Sigmoid colon (tissue), 7 donors: ENCODE results near the gene IL2RA. TPM values are rescaled to one million over a fixed set of nuclear protein-coding genes. Genes with fewer than 3 reads are reported as not detected.

ENCODE experiments used
- DNase-seq: peaks from one replicate; pipeline ENCODE4 v3.0.0-alpha.2; 2019
- H3K27ac ChIP-seq, 4 donors: fragments of 200-600 bp; sonication (generic); one replicate each; pipeline ENCODE4 v1.5.1; 2016 to 2019; ENCODE audit warnings: mild to moderate bottlenecking in 1 of 4
- H3K27me3 ChIP-seq, 3 donors: fragments of 200-600 bp; sonication (generic); one replicate each; pipeline ENCODE4 v1.5.1; 2019; ENCODE audit warnings: mild to moderate bottlenecking in 1 of 3
- H3K36me3 ChIP-seq, 4 donors: fragments of 200-600 bp; sonication (generic); one replicate each; pipeline ENCODE4 v1.5.1; 2016 to 2019
- H3K4me1 ChIP-seq, 4 donors: fragments of 200-600 bp; sonication (generic); one replicate each; pipeline ENCODE4 v1.5.1; 2017 to 2019
- H3K4me3 ChIP-seq, 4 donors: fragments of 200-600 bp; sonication (generic); one replicate each; pipeline ENCODE4 v1.5.1; 2017 to 2019; ENCODE audit warnings: mild to moderate bottlenecking in 2 of 4, moderate library complexity in 1 of 4
- H3K9me3 ChIP-seq, 4 donors: fragments of 200-600 bp in 3 of 4; sonication (generic) in 3 of 4; one replicate each; pipeline versions ENCODE4 v1.5.1 to v1.6.1; 2013 to 2019
- CTCF ChIP-seq, 4 experiments: fragments of 450-650 bp in 3 of 4; fragments of 200-600 bp in 1 of 4; IDR thresholded peaks; one replicate each; pipeline ENCODE4 v1.5.1; 2016 to 2019; ENCODE audit warnings: antibody characterized with exemption in 4 of 4, mild to moderate bottlenecking in 3 of 4, moderate library complexity in 2 of 4
- EP300 ChIP-seq, 4 donors: sonication (generic); formaldehyde crosslinking; IDR thresholded peaks; one replicate each; pipeline ENCODE4 v1.6.1; 2017; ENCODE audit warnings: antibody characterized with exemption in 4 of 4
- POLR2A ChIP-seq, 2 donors: fragments of 450-650 bp; IDR thresholded peaks; one replicate each; pipeline ENCODE4 v1.6.1; 2016; ENCODE audit warnings: antibody characterized with exemption in 2 of 2, mild to moderate bottlenecking in 2 of 2, moderate library complexity in 2 of 2
- POLR2AphosphoS5 ChIP-seq, 4 donors: sonication (generic); formaldehyde crosslinking; IDR thresholded peaks; one replicate each; pipeline ENCODE4 v1.6.1; 2017; ENCODE audit warnings: antibody characterized with exemption in 4 of 4
- WGBS, 2 donors: extraction: QIAGEN DNeasy Blood & Tissue Kit; methylation state at CpG; one replicate each; pipeline ENCODE4 v1.1.7; 2013; 5-methylcytosine and 5-hydroxymethylcytosine counted together
- intact Hi-C: fragments of 100-400 bp; cut with DNase I; formaldehyde crosslinking; loops from one replicate; pipeline ENCODE4 v1.15.1; 2023
- polyA plus RNA-seq, 3 donors: library from polyadenylated mRNA; stranded (reverse); fragments of 200-250 nt; gene quantifications; one replicate each; pipeline ENCODE4 v1.2.3, GENCODE V29; 2013
- total RNA-seq, 4 donors: library from RNA; depleted of rRNA; stranded (reverse); fragments of >200 nt; gene quantifications; one replicate each; pipeline ENCODE4 v1.1.0, GENCODE V29; 2016
- donor health status: healthy with polysubstance abuse.
- donor health status: Bipolar disorder and iron deficiency.
- donor health status: healthy.

Gene IL2RA
- total RNA-seq = 1 to 10 TPM in 2 of 4 donors, under 1 TPM in 1, not detected in 1; 0.99 to 9.0 (median 2.5) TPM
- 10 to 100 TPM in 1 of 3 donors, 1 to 10 TPM in 1, under 1 TPM in 1; 0.60 to 14.0 (median 6.9) TPM for polyA plus RNA-seq

- no peaks in the 10 kb centered on the region for H3K4me1 ChIP-seq
- peak; percentile 60 for DNase-seq
- intact Hi-C loops = no loop called here
- WGBS, 2 donors = 64 to 82% methylated on average over 18 of the region's 18 CpGs
- H3K36me3 ChIP-seq = no peaks in the 10 kb centered on the region
- no peaks in the 10 kb centered on the region for H3K9me3 ChIP-seq
- TF ChIP-seq CTCF (IDR thresholded peaks at IDR 0.05) = no peak
- no peak for TF ChIP-seq EP300 (IDR thresholded peaks at IDR 0.05)
- no peak for TF ChIP-seq POLR2A (IDR thresholded peaks at IDR 0.05)
- TF ChIP-seq POLR2AphosphoS5 (IDR thresholded peaks at IDR 0.05) = no peak
- H3K27ac ChIP-seq = no peak within 1 kb of the TSS
- no peaks in the 10 kb centered on the region for H3K27me3 ChIP-seq
- H3K4me3 ChIP-seq = peak within 1 kb of the TSS in 1 of 4 donors; percentile 1
Measured at GRCh38 chr10:6062101-6062771, at the start of gene IL2RA. Gene IL2RA (minus strand): TSS chr10:6062367. CDS start chr10:6062151, 216 bp downstream.

- Histone ChIP-seq H3K4me3 (no peak overlapping the region), H3K9me3 (no peaks in the 10 kb centered on the region), H3K36me3 (peaks cover 29 to 94% (median 57%) of the 10 kb centered on the region in 4 donors), H3K4me1 (peaks cover 0 to 7% (median 2%) of the 10 kb centered on the region in 4 donors), H3K27ac (no peak overlapping the region), H3K27me3 (no peaks in the 10 kb centered on the region)
- no peak for DNase-seq
- intact Hi-C loops = no loop called here
- TF ChIP-seq CTCF (IDR thresholded peaks at IDR 0.05) = no peak
- 77 to 86% methylated on average over 5 of the region's 5 CpGs for WGBS, 2 donors
Measured at GRCh38 chr10:6110136-6110535, 48.0 kb upstream of the IL2RA start.

- Histone ChIP-seq H3K36me3 (peaks cover 25 to 94% (median 55%) of the 10 kb centered on the region in 4 donors), H3K9me3 (no peaks in the 10 kb centered on the region), H3K27me3 (no peaks in the 10 kb centered on the region), H3K4me3 (no peak overlapping the region), H3K4me1 (peaks cover 0 to 3% (median 0%) of the 10 kb centered on the region in 4 donors), H3K27ac (no peak overlapping the region)
- WGBS, 2 donors = 80 to 83% methylated on average over 7 of the region's 7 CpGs
- no peak for DNase-seq
- intact Hi-C loops = loop anchor here (1.0 to 2.0 kb wide), 3 partner anchors 35 to 292 kb away; partner anchors contain the start of gene PFKFB3
- TF ChIP-seq POLR2AphosphoS5 (IDR thresholded peaks at IDR 0.05) (no peak), POLR2A (IDR thresholded peaks at IDR 0.05) (no peak), CTCF (IDR thresholded peaks at IDR 0.05) (no peak), EP300 (IDR thresholded peaks at IDR 0.05) (no peak)
Measured at GRCh38 chr10:6109444-6109775, 47.2 kb upstream of the IL2RA start.

GRCh38 chr10:6108631-6109443 is 46.7 kb upstream of the IL2RA start:
- Histone ChIP-seq H3K9me3 (no peaks in the 10 kb centered on the region), H3K36me3 (peaks cover 23 to 94% (median 53%) of the 10 kb centered on the region in 4 donors), H3K4me3 (no peak overlapping the region), H3K27me3 (no peaks in the 10 kb centered on the region), H3K4me1 (peaks cover 0 to 3% (median 0%) of the 10 kb centered on the region in 4 donors), H3K27ac (no peak overlapping the region)
- 30 to 38% methylated on average over 12 of the region's 12 CpGs for WGBS, 2 donors
- TF ChIP-seq CTCF (IDR thresholded peaks at IDR 0.05) (peak; percentile 62 to 71 (median 67)), POLR2AphosphoS5 (IDR thresholded peaks at IDR 0.05) (no peak), POLR2A (IDR thresholded peaks at IDR 0.05) (no peak), EP300 (IDR thresholded peaks at IDR 0.05) (no peak)
- intact Hi-C loops = loop anchor here (1.0 to 2.0 kb wide), 3 partner anchors 36 to 292 kb away; partner anchors contain the start of gene PFKFB3
- DNase-seq = no peak
